ENCODE results near the gene CIC.

- TF ChIP-seq, protein P1, sequence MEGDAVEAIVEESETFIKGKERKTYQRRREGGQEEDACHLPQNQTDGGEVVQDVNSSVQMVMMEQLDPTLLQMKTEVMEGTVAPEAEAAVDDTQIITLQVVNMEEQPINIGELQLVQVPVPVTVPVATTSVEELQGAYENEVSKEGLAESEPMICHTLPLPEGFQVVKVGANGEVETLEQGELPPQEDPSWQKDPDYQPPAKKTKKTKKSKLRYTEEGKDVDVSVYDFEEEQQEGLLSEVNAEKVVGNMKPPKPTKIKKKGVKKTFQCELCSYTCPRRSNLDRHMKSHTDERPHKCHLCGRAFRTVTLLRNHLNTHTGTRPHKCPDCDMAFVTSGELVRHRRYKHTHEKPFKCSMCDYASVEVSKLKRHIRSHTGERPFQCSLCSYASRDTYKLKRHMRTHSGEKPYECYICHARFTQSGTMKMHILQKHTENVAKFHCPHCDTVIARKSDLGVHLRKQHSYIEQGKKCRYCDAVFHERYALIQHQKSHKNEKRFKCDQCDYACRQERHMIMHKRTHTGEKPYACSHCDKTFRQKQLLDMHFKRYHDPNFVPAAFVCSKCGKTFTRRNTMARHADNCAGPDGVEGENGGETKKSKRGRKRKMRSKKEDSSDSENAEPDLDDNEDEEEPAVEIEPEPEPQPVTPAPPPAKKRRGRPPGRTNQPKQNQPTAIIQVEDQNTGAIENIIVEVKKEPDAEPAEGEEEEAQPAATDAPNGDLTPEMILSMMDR (optimal IDR thresholded peaks at IDR 0.05 in 1 of 3, IDR thresholded peaks at IDR 0.05 in 1 of 3, conservative IDR thresholded peaks at IDR 0.05 in 1 of 3; ENCODE audit: extremely low read depth in 1 of 3, insufficient read depth in 2 of 3, low read length in 3 of 3), result no peak
- no peak for TF ChIP-seq EZH2 (IDR thresholded peaks at IDR 0.05; ENCODE audit: low read length)
Measured at GRCh38 chr19:42275517-42275916, 6.5 kb downstream of the CIC start.
